IPS DF 4.7 (cell line): ENCODE measurements around the gene CCDC117.
A peak's percentile ranks its signal among the peaks of the same experiment; 100 is the strongest.
"Not testable (repeated sequence)": the region's sequence is repeated elsewhere in the genome, so short reads cannot be mapped to it uniquely, and the experiment has no call there.

ENCODE experiments used
- DNase-seq: peaks from one replicate; pipeline ENCODE4 v3.0.0-alpha.2; 2013; ENCODE audit warnings: low spot score; ENCODE audit errors: extremely low read depth

The CCDC117 gene

GRCh38 chr22:28772633-28773460, at the start of gene CCDC117:
CCDC117 (plus strand) TSS chr22:28772695; CDS start chr22:28772850, 155 bp downstream.
- DNase-seq: no peak

GRCh38 chr22:28728002-28728401, 44.5 kb upstream of the CCDC117 start:
- DNase-seq: no peak

GRCh38 chr22:28728621-28729313, 43.7 kb upstream of the CCDC117 start:
- no peak for DNase-seq

- no peak for DNase-seq
Observed at GRCh38 chr22:28730179-28730578, 42.3 kb upstream of the CCDC117 start.

- no peak for DNase-seq
Observed at GRCh38 chr22:28734393-28734792, 38.1 kb upstream of the CCDC117 start.

GRCh38 chr22:28736301-28737155, 36.0 kb upstream of the CCDC117 start:
- DNase-seq: peak; percentile 71

GRCh38 chr22:28737701-28738100, 34.8 kb upstream of the CCDC117 start:
- DNase-seq: no peak

- DNase-seq: not testable (repeated sequence)
Observed at GRCh38 chr22:28738876-28739275, 33.6 kb upstream of the CCDC117 start.

GRCh38 chr22:28741200-28741784, 31.2 kb upstream of the CCDC117 start:
- no peak for DNase-seq

GRCh38 chr22:28741785-28742561, 30.5 kb upstream of the CCDC117 start, which contains the start of the genes CHEK2 and HSCB:
CHEK2 (minus strand) TSS chr22:28741820; CDS start chr22:28734721, 7,099 bp downstream.
HSCB (plus strand) TSS chr22:28742039; CDS start chr22:28742096, 57 bp downstream.
- DNase-seq: peak; percentile 91

- peak; percentile 87 for DNase-seq
Observed at GRCh38 chr22:28742562-28742962, 29.9 kb upstream of the CCDC117 start.

- no peak for DNase-seq
Observed at GRCh38 chr22:28743852-28744251, 28.6 kb upstream of the CCDC117 start.

GRCh38 chr22:28750471-28750881, 22.0 kb upstream of the CCDC117 start:
- no peak for DNase-seq

- not testable (repeated sequence) for DNase-seq
Observed at GRCh38 chr22:28754512-28754911, 18.0 kb upstream of the CCDC117 start.

- peak; percentile 93 for DNase-seq
Observed at GRCh38 chr22:28759861-28760560, 12.5 kb upstream of the CCDC117 start.

GRCh38 chr22:28761449-28761755, 11.1 kb upstream of the CCDC117 start:
- no peak for DNase-seq

- DNase-seq: not testable (repeated sequence)
Observed at GRCh38 chr22:28762000-28762399, 10.5 kb upstream of the CCDC117 start.

GRCh38 chr22:28766628-28767027, 5.9 kb upstream of the CCDC117 start:
- no peak for DNase-seq

GRCh38 chr22:28768701-28769393, 3.6 kb upstream of the CCDC117 start:
- DNase-seq: no peak
